GM18868 (cell line): ENCODE results near the gene ATRN.

Experiments
- ATAC-seq: cut with Tn5 transposase; IDR thresholded peaks from one replicate; pipeline ENCODE4 v1.9.1; 2021; ENCODE audit warnings: mild to moderate bottlenecking, moderate library complexity; ENCODE audit not compliant: unreplicated experiment

ATRN gene

GRCh38 chr20:3654326-3655130, 183.7 kb downstream of the ATRN start:
- ATAC-seq, result no peak

- no peak for ATAC-seq
Measured at GRCh38 chr20:3655131-3655405, 184.2 kb downstream of the ATRN start.

- ATAC-seq, result no peak
Measured at GRCh38 chr20:3658019-3658715, 187.3 kb downstream of the ATRN start.

- ATAC-seq, result peak; percentile 95
Measured at GRCh38 chr20:3658716-3659491, 188.1 kb downstream of the ATRN start.

GRCh38 chr20:3659492-3660261, 188.9 kb downstream of the ATRN start:
- no peak for ATAC-seq

GRCh38 chr20:3660262-3661059, 189.6 kb downstream of the ATRN start:
- no peak for ATAC-seq

- no peak for ATAC-seq
Measured at GRCh38 chr20:3661060-3661813, 190.4 kb downstream of the ATRN start.

GRCh38 chr20:3661814-3662665, 191.2 kb downstream of the ATRN start:
- no peak for ATAC-seq

- no peak for ATAC-seq
Measured at GRCh38 chr20:3663031-3663701, 192.3 kb downstream of the ATRN start, which contains the start of gene GFRA4. Gene GFRA4, minus strand, starts transcription at chr20:3663399. Its CDS starts 0 bp downstream, at chr20:3663399.

GRCh38 chr20:3663858-3664257, 193.0 kb downstream of the ATRN start:
- no peak for ATAC-seq

- ATAC-seq, result no peak
Measured at GRCh38 chr20:3667434-3668037, 196.7 kb downstream of the ATRN start.

- no peak for ATAC-seq
Measured at GRCh38 chr20:3669710-3670367, 199.0 kb downstream of the ATRN start.

- no peak for ATAC-seq
Measured at GRCh38 chr20:3670511-3670910, 199.7 kb downstream of the ATRN start.

- no peak for ATAC-seq
Measured at GRCh38 chr20:3670945-3671344, 200.1 kb downstream of the ATRN start.

GRCh38 chr20:3671986-3672546, 201.2 kb downstream of the ATRN start:
- no peak for ATAC-seq

GRCh38 chr20:3672547-3673171, 201.8 kb downstream of the ATRN start:
- no peak for ATAC-seq
